HCT116 (cell line): ENCODE measurements around the gene LSM12. TPM values are rescaled to one million over a fixed set of nuclear protein-coding genes. Genes with fewer than 3 reads are reported as not detected.
A peak's percentile ranks its signal among the peaks of the same experiment; 100 is the strongest.

ENCODE experiments used
- ATAC-seq: fragments of 200-7000 bp; cut with Tn5 transposase; 2 replicates; pipeline ENCODE4 v1.9.1; 2020; ENCODE audit warnings: mild to moderate bottlenecking, moderate library complexity
- BruUV-seq: library from RNA; stranded (reverse); fragments of 400-500 nt; replicated peaks from 2 replicates; lab custom pipeline; 2021; lab: Mats Ljungman, UMichigan
- CTCF ChIA-PET: fragments of 300-600 bp; sonication (Branson Sonifier 250); formaldehyde crosslinking; loops from one replicate; lab custom pipeline; 2021; ENCODE audit warnings: antibody characterized with exemption; lab: Charles Lee
- POLR2A ChIA-PET: fragments of 300-600, 350-600 bp; sonication (Branson Sonifier 250); formaldehyde crosslinking; loops from one replicate; lab custom pipeline; 2021; ENCODE audit warnings: antibody characterized with exemption; lab: Charles Lee
- RAD21 ChIA-PET, 2 experiments: fragments of 300-600 bp; sonication (Branson Sonifier 250); formaldehyde crosslinking; loops; one replicate each; lab custom pipeline; 2023; ENCODE audit warnings: low total read pairs in 2 of 2; ENCODE audit not compliant: uncharacterized antibody in 2 of 2, unreplicated experiment in 2 of 2, low non-redundant PET in 1 of 2; lab: Charles Lee
- DNase-seq: peaks from one replicate; pipeline ENCODE4 v3.0.0-alpha.2; 2010; ENCODE audit warnings: low read depth, low spot score
- H2AFZ ChIP-seq: fragments of 200-600 bp; shearing (Covaris generic), sonication (generic); 2 replicates; pipeline ENCODE4 v1.6.1; 2017; ENCODE audit warnings: low read depth, mixed run types, mixed read lengths, antibody characterized with exemption, low read length; ENCODE audit not compliant: poor library complexity, severe bottlenecking
- H3K27ac ChIP-seq: 2 replicates; pipeline ENCODE4 v1.5.1; 2012; ENCODE audit warnings: low read depth, low read length
- H3K27me3 ChIP-seq: fragments of 200-600 bp; sonication (generic); 2 replicates; pipeline ENCODE4 v1.6.1; 2016; ENCODE audit warnings: mixed run types, low read length, mixed read lengths; ENCODE audit not compliant: insufficient read depth
- H3K36me3 ChIP-seq, 2 experiments: fragments of 200-500 bp in 1 of 2; fragments of 200-600 bp in 1 of 2; sonication (Bioruptor generic) in 1 of 2; sonication (generic) in 1 of 2; 2 replicates each; pipeline versions ENCODE4 v1.5.1 to v1.6.1; 2014 to 2016; ENCODE audit warnings: low read length in 2 of 2, inconsistent platforms in 1 of 2, mixed read lengths in 1 of 2, mixed run types in 1 of 2; ENCODE audit not compliant: insufficient read depth in 2 of 2, control insufficient read depth in 1 of 2
- H3K4me1 ChIP-seq, 2 experiments: fragments of 200-600 bp in 1 of 2; sonication (generic) in 1 of 2; 2 replicates each; pipeline versions ENCODE4 v1.5.1 to v1.6.1; 2012 to 2017; ENCODE audit warnings: low read length in 2 of 2, inconsistent platforms in 1 of 2, mild to moderate bottlenecking in 1 of 2, mixed read lengths in 1 of 2, mixed run types in 1 of 2, moderate library complexity in 1 of 2; ENCODE audit not compliant: insufficient read depth in 2 of 2, control insufficient read depth in 1 of 2
- H3K4me2 ChIP-seq: fragments of 200-600 bp; sonication (generic); 2 replicates; pipeline ENCODE4 v1.6.1; 2017; ENCODE audit warnings: mixed run types, low read length, mixed read lengths
- H3K4me3 ChIP-seq, 2 experiments: fragments of 200-600 bp in 1 of 2; sonication (generic) in 1 of 2; replicated peaks in 1 of 2; 2 replicates each; pipeline ENCODE4 v1.5.1; 2011 to 2016; ENCODE audit warnings: low read length in 2 of 2, control low read depth in 1 of 2, low read depth in 1 of 2, mild to moderate bottlenecking in 1 of 2, mixed read lengths in 1 of 2, mixed run types in 1 of 2
- H3K79me2 ChIP-seq: fragments of 200-600 bp; sonication (generic); 2 replicates; pipeline ENCODE4 v1.6.1; 2017; ENCODE audit warnings: mild to moderate bottlenecking, mixed run types, low read length, moderate library complexity, mixed read lengths; ENCODE audit not compliant: insufficient read depth
- H3K9ac ChIP-seq: fragments of 200-600 bp; sonication (generic); 2 replicates; pipeline ENCODE4 v1.6.1; 2016; ENCODE audit warnings: low read length, mixed read lengths
- H3K9me2 ChIP-seq: fragments of 200-600 bp; sonication (generic), shearing (Covaris generic); 2 replicates; pipeline ENCODE4 v1.6.1; 2017; ENCODE audit warnings: mixed run types, mild to moderate bottlenecking, moderate library complexity; ENCODE audit not compliant: insufficient read depth
- H3K9me3 ChIP-seq, 2 experiments: fragments of 200-500 bp in 1 of 2; fragments of 200-600 bp in 1 of 2; sonication (Bioruptor generic) in 1 of 2; sonication (generic) in 1 of 2; 2 replicates each; pipeline ENCODE4 v1.6.1; 2014 to 2017; ENCODE audit warnings: low read length in 2 of 2, mixed read lengths in 2 of 2, inconsistent platforms in 1 of 2, low read depth in 1 of 2, mild to moderate bottlenecking in 1 of 2, mixed run types in 1 of 2, moderate library complexity in 1 of 2; ENCODE audit not compliant: control insufficient read depth in 1 of 2, insufficient read depth in 1 of 2
- H4K20me1 ChIP-seq: fragments of 200-600 bp; sonication (generic), shearing (Covaris generic); 2 replicates; pipeline ENCODE4 v1.6.1; 2017; ENCODE audit warnings: mixed run types, mild to moderate bottlenecking, moderate library complexity; ENCODE audit not compliant: insufficient read depth
- CBX3 ChIP-seq: IDR thresholded peaks from 2 replicates; pipeline ENCODE4 v1.6.1; 2012; ENCODE audit warnings: low read depth
- CEBPB ChIP-seq: IDR thresholded peaks from 2 replicates; pipeline ENCODE4 v1.6.1; 2012; ENCODE audit warnings: low read depth
- ELF1 ChIP-seq: IDR thresholded peaks from 2 replicates; pipeline ENCODE4 v1.6.1; 2012; ENCODE audit warnings: low read depth, borderline replicate concordance
- EZH2 ChIP-seq: fragments of 200-600 bp; sonication (generic); IDR thresholded peaks from 2 replicates; pipeline ENCODE4 v1.6.1; 2017; ENCODE audit warnings: antibody characterized with exemption, mixed run types
- FOSL1 ChIP-seq: IDR thresholded peaks from 2 replicates; pipeline ENCODE4 v1.6.1; 2012; ENCODE audit warnings: low read depth
- JUND ChIP-seq: IDR thresholded peaks from 2 replicates; pipeline ENCODE4 v1.6.1; 2012
- POLR2AphosphoS5 ChIP-seq: IDR thresholded peaks from 2 replicates; pipeline ENCODE4 v1.6.1; 2011; ENCODE audit warnings: mild to moderate bottlenecking, low read depth, low read length, moderate library complexity
- RAD21 ChIP-seq: IDR thresholded peaks from 2 replicates; pipeline ENCODE4 v1.6.1; 2012; ENCODE audit warnings: low read depth, mild to moderate bottlenecking
- SIN3A ChIP-seq: IDR thresholded peaks from 2 replicates; pipeline ENCODE4 v1.6.1; 2012; ENCODE audit warnings: low read depth
- ZFX ChIP-seq: fragments of 450-650 bp; IDR thresholded peaks from 2 replicates; pipeline ENCODE4 v1.6.1; 2017
- intact Hi-C: fragments of 100-400 bp; cut with micrococcal nuclease; formaldehyde crosslinking; loops from 2 replicates; pipeline ENCODE4 v1.10.0; 2022
- total RNA-seq: library from RNA; stranded (reverse); gene quantifications from one replicate; pipeline ENCODE4 v1.2.1, GENCODE V29; 2021; ENCODE audit not compliant: unreplicated experiment
- TF ChIP-seq, protein P1 (sequence below), 3 experiments: fragments of 200-600 bp in 1 of 3; sonication (generic) in 1 of 3; IDR thresholded peaks in 2 of 3; conservative IDR thresholded peaks in 1 of 3; 2 replicates each; pipeline ENCODE4 v1.5.1; 2012 to 2017; ENCODE audit warnings: low read depth in 2 of 3, low read length in 2 of 3, antibody characterized with exemption in 1 of 3, borderline replicate concordance in 1 of 3, control low read depth in 1 of 3, mild to moderate bottlenecking in 1 of 3, mixed read lengths in 1 of 3, mixed run types in 1 of 3, moderate library complexity in 1 of 3; ENCODE audit not compliant: insufficient read depth in 1 of 3
- TF ChIP-seq, protein P2 (sequence below): IDR thresholded peaks from 2 replicates; pipeline ENCODE4 v1.6.1; 2012
- TF ChIP-seq, protein P3 (sequence below): IDR thresholded peaks from 2 replicates; pipeline ENCODE4 v1.6.1; 2012

The LSM12 gene
- total RNA-seq, 1 experiment from 2014 or later: 99.6 TPM

DNA sequence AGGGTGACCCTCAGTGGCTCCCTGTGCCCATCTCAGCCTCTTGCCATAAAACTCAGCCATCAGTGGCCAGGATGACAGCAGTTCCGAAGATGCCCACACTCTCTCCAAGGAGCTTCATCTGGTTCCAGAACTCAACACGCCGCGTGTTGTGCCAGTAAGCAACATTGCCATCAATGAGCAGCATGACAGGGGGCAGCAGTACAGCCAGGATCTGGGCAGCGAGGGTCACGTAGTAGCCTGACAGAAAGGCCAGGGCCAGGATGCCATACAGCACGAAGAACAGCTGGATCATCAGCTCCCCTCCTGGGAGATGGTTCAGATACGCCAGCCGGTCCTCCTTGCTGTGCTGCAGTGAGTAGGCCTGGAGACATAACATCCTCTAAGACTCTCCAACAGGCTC is 54.6 kb downstream of the LSM12 start (continued):
- TF ChIP-seq, protein P1, sequence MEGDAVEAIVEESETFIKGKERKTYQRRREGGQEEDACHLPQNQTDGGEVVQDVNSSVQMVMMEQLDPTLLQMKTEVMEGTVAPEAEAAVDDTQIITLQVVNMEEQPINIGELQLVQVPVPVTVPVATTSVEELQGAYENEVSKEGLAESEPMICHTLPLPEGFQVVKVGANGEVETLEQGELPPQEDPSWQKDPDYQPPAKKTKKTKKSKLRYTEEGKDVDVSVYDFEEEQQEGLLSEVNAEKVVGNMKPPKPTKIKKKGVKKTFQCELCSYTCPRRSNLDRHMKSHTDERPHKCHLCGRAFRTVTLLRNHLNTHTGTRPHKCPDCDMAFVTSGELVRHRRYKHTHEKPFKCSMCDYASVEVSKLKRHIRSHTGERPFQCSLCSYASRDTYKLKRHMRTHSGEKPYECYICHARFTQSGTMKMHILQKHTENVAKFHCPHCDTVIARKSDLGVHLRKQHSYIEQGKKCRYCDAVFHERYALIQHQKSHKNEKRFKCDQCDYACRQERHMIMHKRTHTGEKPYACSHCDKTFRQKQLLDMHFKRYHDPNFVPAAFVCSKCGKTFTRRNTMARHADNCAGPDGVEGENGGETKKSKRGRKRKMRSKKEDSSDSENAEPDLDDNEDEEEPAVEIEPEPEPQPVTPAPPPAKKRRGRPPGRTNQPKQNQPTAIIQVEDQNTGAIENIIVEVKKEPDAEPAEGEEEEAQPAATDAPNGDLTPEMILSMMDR (IDR thresholded peaks at IDR 0.05 in 2 of 3, conservative IDR thresholded peaks at IDR 0.05 in 1 of 3; ENCODE audit: borderline replicate concordance in 1 of 3, insufficient read depth in 1 of 3, low read depth in 2 of 3, low read length in 2 of 3): no peak
- TF ChIP-seq, protein P2, sequence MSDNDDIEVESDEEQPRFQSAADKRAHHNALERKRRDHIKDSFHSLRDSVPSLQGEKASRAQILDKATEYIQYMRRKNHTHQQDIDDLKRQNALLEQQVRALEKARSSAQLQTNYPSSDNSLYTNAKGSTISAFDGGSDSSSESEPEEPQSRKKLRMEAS: no peak
- no peak for TF ChIP-seq SIN3A
- TF ChIP-seq ELF1: no peak
- TF ChIP-seq, protein P3, sequence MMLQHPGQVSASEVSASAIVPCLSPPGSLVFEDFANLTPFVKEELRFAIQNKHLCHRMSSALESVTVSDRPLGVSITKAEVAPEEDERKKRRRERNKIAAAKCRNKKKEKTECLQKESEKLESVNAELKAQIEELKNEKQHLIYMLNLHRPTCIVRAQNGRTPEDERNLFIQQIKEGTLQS: no peak
- TF ChIP-seq EZH2: no peak
- no peak for TF ChIP-seq CBX3
- no peak for TF ChIP-seq ZFX
- TF ChIP-seq JUND: no peak
- no peak for TF ChIP-seq CEBPB
- no peak for TF ChIP-seq FOSL1
- TF ChIP-seq, all 23 proteins: peak for 0

DNA sequence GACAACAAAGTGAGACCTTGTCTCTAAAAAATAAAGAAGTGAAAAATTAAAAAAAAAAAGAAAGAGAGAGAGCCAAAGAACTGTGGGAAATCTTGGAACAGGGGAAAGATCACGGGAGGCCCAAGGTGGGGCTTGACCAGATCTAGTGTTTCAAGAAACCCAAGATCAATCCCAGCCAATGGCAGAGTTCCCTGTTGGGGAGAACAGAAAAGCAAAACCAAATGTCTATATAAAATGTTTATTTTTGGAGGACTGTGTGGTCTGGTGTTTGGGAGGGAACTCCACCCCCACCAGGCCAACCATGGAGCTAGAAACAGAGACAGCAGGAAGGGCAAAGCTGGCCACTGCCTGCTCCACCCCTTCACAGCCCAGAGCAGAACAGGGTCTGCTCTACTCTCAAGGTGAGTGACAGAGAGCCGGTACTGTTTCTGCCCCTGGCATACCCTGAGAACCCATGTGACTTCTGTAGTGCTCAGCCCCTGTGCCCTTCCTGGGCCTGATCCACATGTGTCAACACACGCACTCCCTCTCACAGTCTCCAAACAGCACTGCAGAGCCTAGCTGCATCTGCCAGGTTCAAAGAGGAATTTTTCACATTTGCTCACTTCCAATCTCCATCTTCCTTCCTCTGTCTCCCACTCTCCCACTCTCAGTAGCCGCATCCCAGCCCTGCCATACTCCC is 55.4 kb downstream of the LSM12 start:
- intact Hi-C loops: no loop called here
- H3K9me3 ChIP-seq: no peaks in the 10 kb centered on the region
- BruUV-seq: no TSS peak
- no peaks in the 10 kb centered on the region for H3K9me2 ChIP-seq
- peak overlapping the region; percentile 53 for H3K27ac ChIP-seq
- H3K4me2 ChIP-seq: no peak overlapping the region
- peaks cover 51% of the 10 kb centered on the region for H3K79me2 ChIP-seq
- H3K27me3 ChIP-seq: no peaks in the 10 kb centered on the region
- no peaks in the 10 kb centered on the region for H4K20me1 ChIP-seq
- no peak for DNase-seq
- ChIA-PET CTCF (interaction anchor here (1.5 kb wide), 1 partner anchor 67 kb away, joined by 9 read pairs; no protein-coding TSS in a partner anchor), POLR2A (interaction anchor here (0.8 kb wide), 1 partner anchor 55 kb away, joined by 3 read pairs; the partner anchor contains the start of gene LSM12), RAD21 (no interaction called here)
- ATAC-seq: no peak
- TF ChIP-seq POLR2AphosphoS5: 0 out of 2 replicates have a peak, but pooled peaks have one; percentile 26
- no peak for TF ChIP-seq RAD21
- H3K9ac ChIP-seq: 0 out of 2 replicates have a peak overlapping the region, but pooled peaks have one; percentile 3
- no peak overlapping the region for H2AFZ ChIP-seq
- no peak overlapping the region for H3K4me3 ChIP-seq
- H3K36me3 ChIP-seq: peaks cover 10 to 21% of the 10 kb centered on the region in 2 experiments; a peak in 3 of 4 replicates
- peaks cover 33 to 62% of the 10 kb centered on the region in 2 experiments for H3K4me1 ChIP-seq
